Bronchial epithelial cell (primary cell): ENCODE data around the gene EVX2. TPM values are rescaled to one million over a fixed set of nuclear protein-coding genes. Genes with fewer than 3 reads are reported as not detected.
A peak's percentile ranks its signal among the peaks of the same experiment; 100 is the strongest.

Source experiments
- DNase-seq: peaks from one replicate; pipeline ENCODE4 v3.0.0-alpha.2; 2010; ENCODE audit warnings: low read depth
- FAIRE-seq: peaks from 2 replicates; lab custom pipeline; 2011; peaks lifted over from hg19 to GRCh38; lab: Jason Lieb, UNC
- H3K27me3 ChIP-seq: 2 replicates; pipeline ENCODE4 v1.5.1; 2011; ENCODE audit warnings: low read length; ENCODE audit not compliant: control insufficient read depth, insufficient read depth
- H3K36me3 ChIP-seq: 2 replicates; pipeline ENCODE4 v1.5.1; 2011; ENCODE audit warnings: low read length; ENCODE audit not compliant: control insufficient read depth, insufficient read depth
- H3K4me3 ChIP-seq: 2 replicates; pipeline ENCODE4 v1.5.1; 2011; ENCODE audit warnings: mild to moderate bottlenecking, low read depth, low read length, control low read depth
- CTCF ChIP-seq: IDR thresholded peaks from 2 replicates; pipeline ENCODE4 v1.5.1; 2011; ENCODE audit warnings: mild to moderate bottlenecking, moderate library complexity, low read length, control low read depth, inconsistent platforms; ENCODE audit not compliant: insufficient read depth, severe bottlenecking
- total RNA-seq: library from RNA; depleted of rRNA; stranded (reverse); fragments of >200 nt; gene quantifications from 2 replicates; pipeline ENCODE4 v1.2.1, GENCODE V29; 2014

EVX2 gene
- total RNA-seq, 1 donor from 2014 or later, result not detected

DNA sequence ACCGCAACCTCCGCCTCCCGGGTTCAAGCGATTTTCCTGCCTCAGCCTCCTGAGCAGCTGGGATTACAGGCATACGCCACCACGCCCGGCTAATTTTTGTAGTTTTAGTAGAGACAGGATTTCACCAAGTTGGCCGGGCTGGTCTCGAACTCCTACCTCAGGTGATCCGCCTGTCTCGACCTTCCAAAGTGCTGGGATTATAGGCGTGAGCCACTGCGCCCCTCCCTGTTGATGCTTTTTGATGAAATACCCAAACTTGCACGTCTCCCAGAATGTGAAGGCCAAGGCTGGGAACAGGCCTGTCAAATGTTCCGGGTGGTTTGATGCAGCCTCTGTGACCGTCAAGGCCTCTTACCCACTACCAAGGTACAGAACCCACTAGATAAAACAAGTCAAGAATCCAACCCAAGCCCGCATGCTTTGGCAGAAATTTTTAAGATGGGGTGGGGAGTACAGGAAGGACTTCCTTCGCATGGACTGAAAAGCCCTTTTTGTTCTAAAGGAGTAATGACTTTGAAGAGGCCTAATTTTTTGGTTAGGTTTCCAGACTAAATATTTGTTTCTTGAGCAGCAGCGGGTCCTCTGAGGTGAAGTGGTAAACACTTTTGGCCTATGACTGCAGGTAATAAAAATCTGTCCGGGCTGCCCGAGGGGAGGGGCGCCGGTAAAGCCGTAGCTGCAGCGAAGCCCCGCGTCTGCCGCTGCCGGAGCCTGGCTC lies 3.7 kb upstream of the EVX2 start:
- no peak overlapping the region for H3K4me3 ChIP-seq
- no peak for DNase-seq
- TF ChIP-seq CTCF, result no peak
- H3K36me3 ChIP-seq, result no peaks in the 10 kb centered on the region
- no peak for FAIRE-seq
- H3K27me3 ChIP-seq, result peaks cover 84% of the 10 kb centered on the region

DNA sequence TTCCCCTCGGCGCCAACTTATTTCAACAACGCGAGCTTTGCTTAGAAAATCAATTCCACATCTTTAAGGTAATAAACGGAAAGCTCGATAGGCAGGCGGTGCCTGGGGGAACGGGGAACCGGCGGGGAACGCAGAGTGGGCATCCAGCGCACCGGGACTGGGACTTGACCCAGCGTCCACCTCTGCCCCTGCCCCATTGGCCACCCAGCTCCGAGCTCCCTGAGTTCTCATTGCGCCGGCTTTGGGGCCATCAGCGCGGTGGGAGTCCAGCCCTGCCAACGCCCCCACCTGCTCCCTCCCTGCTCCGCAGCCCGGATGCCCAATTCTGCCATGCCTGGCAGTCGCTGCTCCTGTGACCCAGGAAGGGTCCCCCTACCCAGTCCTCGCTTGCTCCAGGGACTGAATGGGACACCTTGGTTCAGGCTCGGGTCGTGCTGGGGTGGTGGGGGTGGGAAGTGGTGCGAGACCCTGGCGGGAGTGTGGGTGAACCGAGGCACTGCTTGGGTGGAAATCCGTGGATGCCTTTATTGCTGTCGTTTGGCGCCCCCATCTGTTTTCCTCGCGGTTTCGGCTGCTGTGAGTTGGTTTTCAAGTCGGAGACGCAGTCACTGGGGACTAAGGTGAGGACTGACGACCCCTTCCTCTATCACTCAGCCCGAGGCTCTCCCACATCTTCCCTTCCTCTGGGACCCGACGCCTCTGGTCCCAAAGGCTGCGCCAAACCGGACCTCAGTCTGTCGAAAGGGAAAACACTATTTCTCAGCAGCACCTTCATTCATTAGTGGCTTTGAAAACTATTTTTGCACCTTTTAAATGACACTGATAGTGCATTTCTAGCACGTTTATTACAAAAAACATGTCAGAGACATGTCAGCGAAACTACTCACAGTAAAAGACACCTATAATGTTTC lies 2.4 kb upstream of the EVX2 start:
- DNase-seq, result no peak

GRCh38 chr2:176085120-176085788 lies 1.5 kb upstream of the EVX2 start:
- FAIRE-seq (no peak), DNase-seq (no peak)
- Histone ChIP-seq H3K36me3 (no peaks in the 10 kb centered on the region), H3K27me3 (peaks cover 91% of the 10 kb centered on the region), H3K4me3 (no peak overlapping the region)
- TF ChIP-seq CTCF, result no peak

More for the DNA sequence above, 2.4 kb upstream of the EVX2 start:
- TF ChIP-seq CTCF, result peak; percentile 61
- Histone ChIP-seq H3K4me3 (no peak overlapping the region), H3K27me3 (peaks cover 88% of the 10 kb centered on the region), H3K36me3 (no peaks in the 10 kb centered on the region)
- FAIRE-seq, result no peak

DNA sequence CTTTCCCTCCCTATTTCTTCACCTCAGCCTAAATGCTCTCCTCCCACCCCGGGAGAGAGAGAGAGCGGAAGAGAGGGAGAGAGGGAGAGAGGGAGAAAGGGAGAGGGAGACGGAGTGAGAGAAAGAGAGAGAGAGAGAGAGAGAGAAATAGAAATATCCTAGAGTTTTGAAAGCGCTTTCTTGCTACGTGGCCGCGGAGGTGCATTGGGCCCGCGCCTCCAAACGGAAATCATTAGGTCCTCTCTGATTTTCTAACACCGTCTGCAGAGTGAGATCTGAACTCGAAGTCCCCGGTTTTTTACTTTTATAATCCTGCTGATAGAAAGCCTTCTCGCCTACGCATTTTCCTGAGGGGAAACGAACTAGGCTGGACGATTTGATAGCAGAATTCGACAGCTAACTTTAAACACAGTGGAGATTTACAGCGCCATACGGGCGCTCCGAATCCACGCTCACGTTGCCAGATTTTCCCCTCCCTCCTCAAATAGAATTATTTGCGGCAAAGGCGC lies 903 bp upstream of the EVX2 start:
- FAIRE-seq, result no peak
- no peaks in the 10 kb centered on the region for H3K36me3 ChIP-seq
- DNase-seq, result no peak
- no peak overlapping the region for H3K4me3 ChIP-seq
- H3K27me3 ChIP-seq, result peaks cover 87% of the 10 kb centered on the region
- TF ChIP-seq CTCF, result no peak

GRCh38 chr2:176082824-176083751 lies 674 bp downstream of the EVX2 start:
- no peak overlapping the region for H3K4me3 ChIP-seq
- H3K27me3 ChIP-seq, result peaks cover 88% of the 10 kb centered on the region
- no peak for TF ChIP-seq CTCF
- FAIRE-seq (no peak), DNase-seq (no peak)
- H3K36me3 ChIP-seq, result no peaks in the 10 kb centered on the region
